ENCODE results near the gene ABCD1. TPM values are rescaled to one million over a fixed set of nuclear protein-coding genes. Genes with fewer than 3 reads are reported as not detected.

The ABCD1 gene
- total RNA-seq = 1.2 and 3.0 TPM in 2 replicates

GRCh38 chrX:153724252-153725038 is at the start of gene ABCD1, which contains the start of gene BCAP31:
Gene ABCD1, plus strand, starts transcription at chrX:153724856. Its CDS starts 411 bp downstream, at chrX:153725267.
Gene BCAP31, minus strand, starts transcription at chrX:153724387. Its CDS starts 1,143 bp downstream, at chrX:153723244.

GRCh38 chrX:153687121-153688039 is 37.3 kb upstream of the ABCD1 start, which contains the start of gene SLC6A8:
Gene SLC6A8, plus strand, starts transcription at chrX:153687926. Its CDS starts 649 bp downstream, at chrX:153688575.

GRCh38 chrX:153763989-153764755 is 39.5 kb downstream of the ABCD1 start, which contains the start of gene PLXNB3:
Gene PLXNB3, plus strand, starts transcription at chrX:153764249. Its CDS starts 1,287 bp downstream, at chrX:153765536.

DNA sequence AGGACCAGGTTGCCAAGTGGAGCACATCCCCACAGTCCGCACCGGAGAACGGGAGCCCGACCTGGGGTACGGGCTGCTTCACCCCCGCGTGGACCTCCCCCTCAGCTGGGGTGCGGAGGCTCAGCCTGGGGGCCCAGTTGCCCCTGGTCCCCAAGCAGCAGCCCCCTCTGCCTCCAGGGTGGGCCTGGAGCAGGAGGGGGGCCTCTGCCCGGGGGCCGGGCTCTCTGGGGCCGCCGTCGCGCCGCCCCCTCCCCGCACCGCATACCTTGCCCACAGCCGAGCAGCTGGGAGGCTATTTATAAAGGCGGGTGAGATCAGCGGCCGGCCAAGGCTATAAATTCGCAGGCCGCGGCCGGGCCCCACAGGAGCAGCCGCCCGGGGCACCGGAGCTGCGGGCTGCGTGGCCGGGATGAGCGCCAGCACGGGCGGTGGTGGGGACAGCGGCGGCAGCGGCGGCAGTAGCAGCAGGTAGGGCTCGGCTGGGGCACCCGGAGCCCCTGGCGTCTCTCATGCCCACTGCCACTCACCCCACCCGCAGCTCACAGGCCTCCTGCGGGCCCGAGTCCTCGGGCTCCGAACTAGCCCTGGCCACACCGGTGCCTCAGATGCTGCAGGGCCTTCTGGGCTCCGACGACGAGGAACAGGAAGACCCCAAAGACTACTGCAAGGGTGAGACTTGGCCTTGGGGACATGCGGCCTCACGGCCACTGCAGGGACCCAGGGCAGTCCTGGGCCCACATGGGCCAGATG is 56.2 kb downstream of the ABCD1 start, which contains the start of gene SRPK3:
Gene SRPK3, plus strand, starts transcription at position 364 of the 750 bp plus-strand sequence. Its CDS starts 46 bp downstream, at position 410.

Other genes with a start within 250 kb of the ABCD1 start
- 0.30 and 1.0 TPM in 2 replicates for gene BGN, start 229.9 kb upstream of the ABCD1 start, total RNA-seq
- not detected in 2 replicates for gene ATP2B3, start 207.2 kb upstream of the ABCD1 start, total RNA-seq
- 46.9 and 64.9 TPM in 2 replicates for gene CCNQ, start 125.7 kb upstream of the ABCD1 start, total RNA-seq
- gene DUSP9, start 77.7 kb upstream of the ABCD1 start, total RNA-seq = 2.5 and 2.9 TPM in 2 replicates
- gene PNCK, start 51.0 kb upstream of the ABCD1 start, total RNA-seq = not detected in 2 replicates
- 20.2 and 20.9 TPM in 2 replicates for gene SLC6A8, start 36.9 kb upstream of the ABCD1 start, total RNA-seq
- 181 and 206 TPM in 2 replicates for gene BCAP31, start 469 bp upstream of the ABCD1 start, total RNA-seq
- gene PLXNB3, start 39.4 kb downstream of the ABCD1 start, total RNA-seq = 5.2 and 5.4 TPM in 2 replicates
- gene SRPK3, start 56.2 kb downstream of the ABCD1 start, total RNA-seq = 0.11 TPM in 1 of 2 replicates, not detected in the other
- gene IDH3G, start 69.5 kb downstream of the ABCD1 start, total RNA-seq = 71.1 and 76.5 TPM in 2 replicates
- 192 and 305 TPM in 2 replicates for gene SSR4, start 69.8 kb downstream of the ABCD1 start, total RNA-seq
- gene PDZD4, start 105.7 kb downstream of the ABCD1 start, total RNA-seq = 0.04 TPM in 1 of 2 replicates, not detected in the other
- gene L1CAM, start 161.3 kb downstream of the ABCD1 start, total RNA-seq = 3.0 and 9.4 TPM in 2 replicates
- gene AVPR2, start 179.8 kb downstream of the ABCD1 start, total RNA-seq = not detected in 2 replicates
- 0.84 and 2.0 TPM in 2 replicates for gene ARHGAP4, start 201.4 kb downstream of the ABCD1 start, total RNA-seq
- gene NAA10, start 210.2 kb downstream of the ABCD1 start, total RNA-seq = 138 and 185 TPM in 2 replicates
- gene RENBP, start 219.8 kb downstream of the ABCD1 start, total RNA-seq = not detected in 2 replicates
- 31.3 and 38.8 TPM in 2 replicates for gene HCFC1, start 247.0 kb downstream of the ABCD1 start, total RNA-seq
- 10.3 and 12.0 TPM in 2 replicates for gene TMEM187, start 247.9 kb downstream of the ABCD1 start, total RNA-seq